Liver (tissue), 9 donors: ENCODE data around the gene ABHD17C. TPM values are rescaled to one million over a fixed set of nuclear protein-coding genes. Genes with fewer than 3 reads are reported as not detected.

Experiments used
- DNase-seq: peaks from one replicate; pipeline ENCODE4 v3.0.0-alpha.2; 2017; ENCODE audit warnings: low spot score
- H3K27ac ChIP-seq, 2 donors: one replicate each; pipeline ENCODE4 v1.7.0; 2013; ENCODE audit warnings: inconsistent platforms in 2 of 2, low read length in 2 of 2, control low read depth in 1 of 2, low read depth in 1 of 2, mild to moderate bottlenecking in 1 of 2
- H3K27me3 ChIP-seq, 4 donors: one replicate each; pipeline versions ENCODE4 v1.6.1 to v1.7.0; 2013; ENCODE audit warnings: low read length in 3 of 4, inconsistent platforms in 1 of 4, mild to moderate bottlenecking in 1 of 4, moderate library complexity in 1 of 4; ENCODE audit not compliant: control insufficient read depth in 4 of 4, insufficient read depth in 4 of 4
- H3K36me3 ChIP-seq, 4 donors: one replicate each; pipeline versions ENCODE4 v1.6.1 to v1.7.0; 2013; ENCODE audit warnings: low read length in 3 of 4, mild to moderate bottlenecking in 3 of 4, low read depth in 1 of 4, moderate library complexity in 1 of 4; ENCODE audit not compliant: control insufficient read depth in 4 of 4, insufficient read depth in 3 of 4
- H3K4me1 ChIP-seq, 4 donors: one replicate each; pipeline versions ENCODE4 v1.6.1 to v1.7.0; 2013; ENCODE audit warnings: low read length in 3 of 4, mild to moderate bottlenecking in 3 of 4, moderate library complexity in 1 of 4; ENCODE audit not compliant: control insufficient read depth in 4 of 4, insufficient read depth in 4 of 4
- H3K4me3 ChIP-seq, 3 donors: one replicate each; pipeline versions ENCODE4 v1.6.1 to v1.7.0; 2013; ENCODE audit warnings: low read length in 3 of 3, control low read depth in 1 of 3, low read depth in 1 of 3, mild to moderate bottlenecking in 1 of 3
- H3K9ac ChIP-seq, 2 donors: one replicate each; pipeline ENCODE4 v1.7.0; 2013; ENCODE audit warnings: low read length in 2 of 2, mild to moderate bottlenecking in 2 of 2, moderate library complexity in 2 of 2, control low read depth in 1 of 2, low read depth in 1 of 2
- H3K9me3 ChIP-seq, 4 donors: one replicate each; pipeline versions ENCODE4 v1.6.1 to v1.7.0; 2013; ENCODE audit warnings: low read length in 3 of 4; ENCODE audit not compliant: control insufficient read depth in 4 of 4
- ATF3 ChIP-seq: IDR thresholded peaks from 2 replicates; pipeline ENCODE4 v1.6.1; 2016; ENCODE audit warnings: antibody characterized with exemption
- CTCF ChIP-seq: fragments of 150-350 bp; IDR thresholded peaks from 2 replicates; pipeline ENCODE4 v1.5.1; 2017; ENCODE audit warnings: improper control_type of control experiment, low read depth, low read length; ENCODE audit not compliant: missing input control
- EGR1 ChIP-seq, 2 donors: IDR thresholded peaks; 2 replicates each; pipeline ENCODE4 v1.6.1; 2016 to 2018; ENCODE audit warnings: antibody characterized with exemption in 2 of 2, low read depth in 2 of 2
- FOXA2 ChIP-seq: IDR thresholded peaks from 2 replicates; pipeline ENCODE4 v1.6.1; 2016; ENCODE audit warnings: antibody characterized with exemption
- GABPA ChIP-seq, 2 donors: IDR thresholded peaks in 1 of 2; conservative IDR thresholded peaks in 1 of 2; 2 replicates each; pipeline ENCODE4 v1.6.1; 2016; ENCODE audit warnings: antibody characterized with exemption in 2 of 2, mild to moderate bottlenecking in 1 of 2, moderate library complexity in 1 of 2
- MAX ChIP-seq: IDR thresholded peaks from 2 replicates; pipeline ENCODE4 v1.6.1; 2016; ENCODE audit warnings: antibody characterized with exemption
- NR2F2 ChIP-seq: IDR thresholded peaks from 2 replicates; pipeline ENCODE4 v1.6.1; 2016; ENCODE audit warnings: antibody characterized with exemption
- RAD21 ChIP-seq, 2 donors: IDR thresholded peaks; 2 replicates each; pipeline ENCODE4 v1.6.1; 2016; ENCODE audit warnings: antibody characterized with exemption in 2 of 2, mild to moderate bottlenecking in 2 of 2
- REST ChIP-seq: IDR thresholded peaks from 2 replicates; pipeline ENCODE4 v1.6.1; 2016; ENCODE audit warnings: antibody characterized with exemption, mild to moderate bottlenecking
- RXRA ChIP-seq, 2 donors: IDR thresholded peaks; 2 replicates each; pipeline ENCODE4 v1.6.1; 2017 to 2018; ENCODE audit warnings: antibody characterized with exemption in 2 of 2, mild to moderate bottlenecking in 1 of 2
- SP1 ChIP-seq: IDR thresholded peaks from 2 replicates; pipeline ENCODE4 v1.6.1; 2018; ENCODE audit warnings: antibody characterized with exemption, mild to moderate bottlenecking
- TAF1 ChIP-seq: conservative IDR thresholded peaks from 2 replicates; pipeline ENCODE4 v1.6.1; 2016; ENCODE audit warnings: antibody characterized with exemption, mild to moderate bottlenecking
- YY1 ChIP-seq: IDR thresholded peaks from 2 replicates; pipeline ENCODE4 v1.6.1; 2016; ENCODE audit warnings: antibody characterized with exemption, mild to moderate bottlenecking
- WGBS: extraction: QIAGEN DNeasy Blood & Tissue Kit; methylation state at CpG from one replicate; pipeline ENCODE4 v1.1.7; 2013; 5-methylcytosine and 5-hydroxymethylcytosine counted together
- polyA plus RNA-seq, 2 donors: library from polyadenylated mRNA; stranded (reverse) in 1 of 2; unstranded in 1 of 2; fragments of 200-250 nt in 1 of 2; fragments of >200 nt in 1 of 2; fragmentation: Nextera tagmentation in 1 of 2; extraction: Ambion mirVana in 1 of 2; gene quantifications; one replicate each; pipeline versions ENCODE4 v1.2.1 to v1.2.3, GENCODE V29; 2013 to 2015
- total RNA-seq, 2 donors: library from RNA; depleted of rRNA; stranded (reverse); fragments of >200 nt; gene quantifications; one replicate each; pipeline ENCODE4 v1.2.3, GENCODE V29; 2014
- donor health status: healthy.
- donor health status: healthy.
- donor health status: healthy.
- donor health status: healthy.
- donor health status: healthy.

ABHD17C gene
- total and polyA plus RNA-seq, 4 donors: 0.79 to 3.0 (median 2.0) TPM

- TF ChIP-seq YY1 (no peak), GABPA (IDR thresholded peaks at IDR 0.05 in 1 of 2, conservative IDR thresholded peaks at IDR 0.05 in 1 of 2) (no peak), SP1 (no peak), MAX (no peak)
Measured at GRCh38 chr15:80662129-80662528, 33.0 kb upstream of the ABHD17C start (continued).

- Histone ChIP-seq H3K4me3 (no peak overlapping the region), H3K9ac (no peak overlapping the region), H3K4me1 (no peaks in the 10 kb centered on the region), H3K27ac (no peak overlapping the region), H3K27me3 (peaks cover 0 to 2% (median 0%) of the 10 kb centered on the region in 4 donors), H3K36me3 (no peaks in the 10 kb centered on the region), H3K9me3 (no peaks in the 10 kb centered on the region)
- DNase-seq: no peak
- no peak for TF ChIP-seq RAD21 (IDR thresholded peaks at IDR 0.05)
- no peak for TF ChIP-seq EGR1 (IDR thresholded peaks at IDR 0.05; ENCODE audit: low read depth in 2 of 2)
- TF ChIP-seq RXRA (IDR thresholded peaks at IDR 0.05): no peak
- no peak for TF ChIP-seq NR2F2
- TF ChIP-seq ATF3: no peak
- TF ChIP-seq FOXA2: no peak
- WGBS: 83% methylated on average over 7 of the region's 7 CpGs
Measured at GRCh38 chr15:80662757-80663553, 32.2 kb upstream of the ABHD17C start.

- TF ChIP-seq NR2F2 (no peak), TAF1 (no peak), CTCF (no peak), REST (no peak), RXRA (IDR thresholded peaks at IDR 0.05) (no peak)
- no peak for DNase-seq
- Histone ChIP-seq H3K27me3 (peaks cover 0 to 2% (median 0%) of the 10 kb centered on the region in 4 donors), H3K9ac (no peak overlapping the region), H3K27ac (no peak overlapping the region), H3K36me3 (no peaks in the 10 kb centered on the region), H3K4me3 (no peak overlapping the region), H3K9me3 (no peaks in the 10 kb centered on the region), H3K4me1 (peaks cover 0 to 12% (median 10%) of the 10 kb centered on the region in 4 donors)
- WGBS: 90% methylated on average over 2 of the region's 2 CpGs
Measured at GRCh38 chr15:80665151-80665550, 30.0 kb upstream of the ABHD17C start.
